ENCODE measurements around the gene FOXO4. TPM values are rescaled to one million over a fixed set of nuclear protein-coding genes. Genes with fewer than 3 reads are reported as not detected.
"Not testable (repeated sequence)": the region's sequence is repeated elsewhere in the genome, so short reads cannot be mapped to it uniquely, and the experiment has no call there.

The FOXO4 gene
- 9.4 TPM for total RNA-seq
- polyA plus RNA-seq, result 12.3 TPM
- long read RNA-seq, donor 1, result 0 reads
- long read RNA-seq, donor 2, partial matches to known transcripts, result 1,379 of 1,425 reads
- long read RNA-seq, donor 2, other reads (novel, unspliced or antisense), result 43 of 1,425 reads
- long read RNA-seq, donor 3, partial matches to known transcripts, result 7 of 9 reads
- long read RNA-seq, donor 3, other reads (novel, unspliced or antisense), result 0 of 9 reads
- long read RNA-seq, donor 4, partial matches to known transcripts, result 0 of 1 reads
- long read RNA-seq, donor 4, other reads (novel, unspliced or antisense), result 0 of 1 reads
- long read RNA-seq, donor 5, partial matches to known transcripts, result 7 of 8 reads
- long read RNA-seq, donor 5, other reads (novel, unspliced or antisense), result 0 of 8 reads
- long read RNA-seq, donor 6, partial matches to known transcripts, result 5 of 5 reads
- long read RNA-seq, donor 6, other reads (novel, unspliced or antisense), result 0 of 5 reads
- long read RNA-seq, donor 7, partial matches to known transcripts, result 7 of 8 reads
- long read RNA-seq, donor 7, other reads (novel, unspliced or antisense), result 0 of 8 reads
- long read RNA-seq, donor 8, partial matches to known transcripts, result 0 of 2 reads
- long read RNA-seq, donor 8, other reads (novel, unspliced or antisense), result 0 of 2 reads
- long read RNA-seq, donor 9, result 0 reads
- long read RNA-seq, donor 10, partial matches to known transcripts, result 6 of 6 reads
- long read RNA-seq, donor 10, other reads (novel, unspliced or antisense), result 0 of 6 reads

GRCh38 chrX:71095555-71095980 is at the start of gene FOXO4:
Gene FOXO4 (plus strand): TSS chrX:71095851. CDS start chrX:71096529, 678 bp downstream.
- H3K9me3 ChIP-seq (ENCODE audit: control insufficient read depth in 2 of 2, insufficient read depth in 1 of 2, low read length in 1 of 2), result no peaks in the 10 kb centered on the region
- H3K4me3 ChIP-seq (ENCODE audit: low read length in 2 of 2), result peak within 1 kb of the TSS; percentile 54 to 63
- H3K36me3 ChIP-seq (ENCODE audit: control insufficient read depth in 2 of 2, insufficient read depth in 2 of 2, low read length in 1 of 2), result no peaks in the 10 kb centered on the region
- under 1% methylated on average over 29 of the region's 29 CpGs for WGBS
- H3K27me3 ChIP-seq (ENCODE audit: control insufficient read depth in 2 of 2, insufficient read depth in 1 of 2, low read length in 1 of 2), result peaks cover 0 to 6% of the 10 kb centered on the region in 2 donors
- peak within 1 kb of the TSS; percentile 77 to 84 for H3K27ac ChIP-seq (ENCODE audit: low read depth in 1 of 2, low read length in 1 of 2)
- H3K4me1 ChIP-seq (ENCODE audit: control insufficient read depth in 2 of 2, insufficient read depth in 2 of 2, low read length in 2 of 2), result peaks cover 3 to 29% of the 10 kb centered on the region in 2 donors
- peak in 7 of 9 donors; percentile 71 to 93 (median 84) for DNase-seq (ENCODE audit: low read depth in 6 of 9, low spot score in 9 of 9)

- not testable (repeated sequence) for H3K36me3 ChIP-seq (ENCODE audit: control insufficient read depth in 2 of 2, insufficient read depth in 2 of 2, low read length in 1 of 2); H3K4me1 ChIP-seq (ENCODE audit: control insufficient read depth in 2 of 2, insufficient read depth in 2 of 2, low read length in 2 of 2); H3K9me3 ChIP-seq (ENCODE audit: control insufficient read depth in 2 of 2, insufficient read depth in 1 of 2, low read length in 1 of 2); H3K27me3 ChIP-seq (ENCODE audit: control insufficient read depth in 2 of 2, insufficient read depth in 1 of 2, low read length in 1 of 2); H3K27ac ChIP-seq (ENCODE audit: low read depth in 1 of 2, low read length in 1 of 2); H3K4me3 ChIP-seq (ENCODE audit: low read length in 2 of 2); DNase-seq (ENCODE audit: low read depth in 6 of 9, low spot score in 9 of 9)
- whole genome bisulfite sequencing, result 100% methylated on average over 2 of the region's 8 CpGs
Observed at GRCh38 chrX:71047891-71048290, 47.8 kb upstream of the FOXO4 start.

- Histone ChIP-seq H3K4me3 (ENCODE audit: low read length in 2 of 2) (peak overlapping the region; percentile 34 to 51), H3K9me3 (ENCODE audit: control insufficient read depth in 2 of 2, insufficient read depth in 1 of 2, low read length in 1 of 2) (no peaks in the 10 kb centered on the region), H3K36me3 (ENCODE audit: control insufficient read depth in 2 of 2, insufficient read depth in 2 of 2, low read length in 1 of 2) (no peaks in the 10 kb centered on the region), H3K27me3 (ENCODE audit: control insufficient read depth in 2 of 2, insufficient read depth in 1 of 2, low read length in 1 of 2) (no peaks in the 10 kb centered on the region), H3K27ac (ENCODE audit: low read depth in 1 of 2, low read length in 1 of 2) (peak overlapping the region in 1 of 2 donors; percentile 28), H3K4me1 (ENCODE audit: control insufficient read depth in 2 of 2, insufficient read depth in 2 of 2, low read length in 2 of 2) (peaks cover 0 to 4% of the 10 kb centered on the region in 2 donors)
- 31% methylated on average over 7 of the region's 7 CpGs for WGBS
- peak in 1 of 9 donors; percentile 31 for DNase-seq (ENCODE audit: low read depth in 6 of 9, low spot score in 9 of 9)
Observed at GRCh38 chrX:71052721-71053120, 42.9 kb upstream of the FOXO4 start.

GRCh38 chrX:71053217-71053621 is 42.4 kb upstream of the FOXO4 start:
- WGBS, result 52% methylated on average over 18 of the region's 18 CpGs
- peak in 8 of 9 donors; percentile 12 to 74 (median 34) for DNase-seq (ENCODE audit: low read depth in 6 of 9, low spot score in 9 of 9)
- Histone ChIP-seq H3K36me3 (ENCODE audit: control insufficient read depth in 2 of 2, insufficient read depth in 2 of 2, low read length in 1 of 2) (no peaks in the 10 kb centered on the region), H3K4me1 (ENCODE audit: control insufficient read depth in 2 of 2, insufficient read depth in 2 of 2, low read length in 2 of 2) (peaks cover 0 to 4% of the 10 kb centered on the region in 2 donors), H3K27ac (ENCODE audit: low read depth in 1 of 2, low read length in 1 of 2) (peak overlapping the region in 1 of 2 donors; percentile 28), H3K4me3 (ENCODE audit: low read length in 2 of 2) (peak overlapping the region; percentile 34 to 51), H3K9me3 (ENCODE audit: control insufficient read depth in 2 of 2, insufficient read depth in 1 of 2, low read length in 1 of 2) (no peaks in the 10 kb centered on the region), H3K27me3 (ENCODE audit: control insufficient read depth in 2 of 2, insufficient read depth in 1 of 2, low read length in 1 of 2) (no peaks in the 10 kb centered on the region)

GRCh38 chrX:71056867-71057266 is 38.8 kb upstream of the FOXO4 start:
- no peaks in the 10 kb centered on the region for H3K9me3 ChIP-seq (ENCODE audit: control insufficient read depth in 2 of 2, insufficient read depth in 1 of 2, low read length in 1 of 2)
- no peak for DNase-seq (ENCODE audit: low read depth in 6 of 9, low spot score in 9 of 9)
- H3K4me3 ChIP-seq (ENCODE audit: low read length in 2 of 2), result no peak overlapping the region
- no peaks in the 10 kb centered on the region for H3K27me3 ChIP-seq (ENCODE audit: control insufficient read depth in 2 of 2, insufficient read depth in 1 of 2, low read length in 1 of 2)
- H3K4me1 ChIP-seq (ENCODE audit: control insufficient read depth in 2 of 2, insufficient read depth in 2 of 2, low read length in 2 of 2), result peaks cover 0 to 11% of the 10 kb centered on the region in 2 donors
- peaks cover 17 to 25% of the 10 kb centered on the region in 2 donors for H3K36me3 ChIP-seq (ENCODE audit: control insufficient read depth in 2 of 2, insufficient read depth in 2 of 2, low read length in 1 of 2)
- no peak overlapping the region for H3K27ac ChIP-seq (ENCODE audit: low read depth in 1 of 2, low read length in 1 of 2)

- Histone ChIP-seq H3K4me1 (ENCODE audit: control insufficient read depth in 2 of 2, insufficient read depth in 2 of 2, low read length in 2 of 2) (peaks cover 0 to 11% of the 10 kb centered on the region in 2 donors), H3K9me3 (ENCODE audit: control insufficient read depth in 2 of 2, insufficient read depth in 1 of 2, low read length in 1 of 2) (no peaks in the 10 kb centered on the region), H3K27ac (ENCODE audit: low read depth in 1 of 2, low read length in 1 of 2) (no peak overlapping the region), H3K27me3 (ENCODE audit: control insufficient read depth in 2 of 2, insufficient read depth in 1 of 2, low read length in 1 of 2) (no peaks in the 10 kb centered on the region), H3K4me3 (ENCODE audit: low read length in 2 of 2) (no peak overlapping the region), H3K36me3 (ENCODE audit: control insufficient read depth in 2 of 2, insufficient read depth in 2 of 2, low read length in 1 of 2) (peaks cover 20 to 27% of the 10 kb centered on the region in 2 donors)
- no peak for DNase-seq (ENCODE audit: low read depth in 6 of 9, low spot score in 9 of 9)
- 88% methylated on average over 3 of the region's 3 CpGs for WGBS
Observed at GRCh38 chrX:71057848-71058530, 37.7 kb upstream of the FOXO4 start.

GRCh38 chrX:71060127-71060526 is 35.5 kb upstream of the FOXO4 start:
- DNase-seq (ENCODE audit: low read depth in 6 of 9, low spot score in 9 of 9), result no peak
- H3K27ac ChIP-seq (ENCODE audit: low read depth in 1 of 2, low read length in 1 of 2), result no peak overlapping the region
- peaks cover 20 to 27% of the 10 kb centered on the region in 2 donors for H3K36me3 ChIP-seq (ENCODE audit: control insufficient read depth in 2 of 2, insufficient read depth in 2 of 2, low read length in 1 of 2)
- H3K4me1 ChIP-seq (ENCODE audit: control insufficient read depth in 2 of 2, insufficient read depth in 2 of 2, low read length in 2 of 2), result peaks cover 0 to 7% of the 10 kb centered on the region in 2 donors
- H3K27me3 ChIP-seq (ENCODE audit: control insufficient read depth in 2 of 2, insufficient read depth in 1 of 2, low read length in 1 of 2), result no peaks in the 10 kb centered on the region
- H3K9me3 ChIP-seq (ENCODE audit: control insufficient read depth in 2 of 2, insufficient read depth in 1 of 2, low read length in 1 of 2), result no peaks in the 10 kb centered on the region
- H3K4me3 ChIP-seq (ENCODE audit: low read length in 2 of 2), result no peak overlapping the region

GRCh38 chrX:71067089-71067488 is 28.6 kb upstream of the FOXO4 start:
- no peaks in the 10 kb centered on the region for H3K9me3 ChIP-seq (ENCODE audit: control insufficient read depth in 2 of 2, insufficient read depth in 1 of 2, low read length in 1 of 2)
- peaks cover 0 to 2% of the 10 kb centered on the region in 2 donors for H3K4me1 ChIP-seq (ENCODE audit: control insufficient read depth in 2 of 2, insufficient read depth in 2 of 2, low read length in 2 of 2)
- 32% methylated on average over 2 of the region's 2 CpGs for WGBS
- no peaks in the 10 kb centered on the region for H3K27me3 ChIP-seq (ENCODE audit: control insufficient read depth in 2 of 2, insufficient read depth in 1 of 2, low read length in 1 of 2)
- DNase-seq (ENCODE audit: low read depth in 6 of 9, low spot score in 9 of 9), result no peak
- peaks cover 0 to 3% of the 10 kb centered on the region in 2 donors for H3K36me3 ChIP-seq (ENCODE audit: control insufficient read depth in 2 of 2, insufficient read depth in 2 of 2, low read length in 1 of 2)
- no peak overlapping the region for H3K27ac ChIP-seq (ENCODE audit: low read depth in 1 of 2, low read length in 1 of 2)
- peak overlapping the region; percentile 59 to 65 for H3K4me3 ChIP-seq (ENCODE audit: low read length in 2 of 2)

All from thymus (tissue), 14 donors.